T1000 (cell line): Measurements from ENCODE around the gene IRF5.

ENCODE experiments used
- DNase-seq: peaks from one replicate; lab custom pipeline; 2025; ENCODE audit warnings: mixed read lengths; lab: John Stamatoyannopoulos, UW

IRF5 gene, protein sequence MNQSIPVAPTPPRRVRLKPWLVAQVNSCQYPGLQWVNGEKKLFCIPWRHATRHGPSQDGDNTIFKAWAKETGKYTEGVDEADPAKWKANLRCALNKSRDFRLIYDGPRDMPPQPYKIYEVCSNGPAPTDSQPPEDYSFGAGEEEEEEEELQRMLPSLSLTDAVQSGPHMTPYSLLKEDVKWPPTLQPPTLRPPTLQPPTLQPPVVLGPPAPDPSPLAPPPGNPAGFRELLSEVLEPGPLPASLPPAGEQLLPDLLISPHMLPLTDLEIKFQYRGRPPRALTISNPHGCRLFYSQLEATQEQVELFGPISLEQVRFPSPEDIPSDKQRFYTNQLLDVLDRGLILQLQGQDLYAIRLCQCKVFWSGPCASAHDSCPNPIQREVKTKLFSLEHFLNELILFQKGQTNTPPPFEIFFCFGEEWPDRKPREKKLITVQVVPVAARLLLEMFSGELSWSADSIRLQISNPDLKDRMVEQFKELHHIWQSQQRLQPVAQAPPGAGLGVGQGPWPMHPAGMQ

DNA sequence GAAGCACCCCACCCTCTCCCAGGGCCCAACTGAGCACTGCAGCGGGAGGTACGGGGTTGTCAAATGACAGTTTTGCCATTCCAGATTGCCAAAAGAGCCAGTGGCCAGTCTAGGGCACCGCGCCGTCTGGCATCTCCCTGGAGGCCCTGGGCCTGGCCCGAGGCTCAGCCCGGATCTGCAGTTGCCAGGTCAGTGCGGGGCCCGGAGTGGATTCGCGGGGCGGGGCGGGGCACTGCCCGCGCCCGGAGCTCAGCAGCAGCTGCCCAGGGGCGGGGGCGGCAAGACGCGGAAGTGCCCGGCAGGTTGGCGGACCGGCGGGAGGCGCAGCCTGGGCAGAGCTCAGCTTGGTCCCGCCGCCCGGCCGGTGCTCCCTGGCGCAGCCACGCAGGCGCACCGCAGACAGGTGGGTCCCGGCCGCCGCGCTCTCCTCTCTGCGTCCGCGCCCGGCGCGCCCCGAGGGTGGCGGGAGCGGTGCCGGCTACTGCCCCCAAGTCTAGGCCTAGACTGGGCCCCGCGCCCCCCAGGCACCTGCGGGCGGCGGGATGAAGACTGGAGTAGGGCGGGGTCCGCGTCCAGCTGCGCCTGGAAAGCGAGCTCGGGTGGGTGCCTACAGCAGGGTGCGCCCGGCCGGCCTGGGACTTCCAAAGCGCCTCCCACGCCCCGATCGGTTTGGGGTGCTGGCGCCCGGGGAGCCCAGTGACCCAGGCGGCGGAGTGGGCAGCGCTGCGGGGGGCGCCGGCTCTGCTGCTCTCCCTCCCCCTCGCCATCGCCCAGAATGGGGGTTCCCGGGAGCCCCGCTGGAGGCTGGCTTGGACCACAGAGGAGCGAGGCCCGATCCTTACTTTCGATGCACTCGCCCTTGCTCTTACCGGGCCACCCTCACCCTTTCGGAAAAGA is at the start of gene IRF5:
IRF5 (plus strand) TSS at position 281 of the 897 bp plus-strand sequence. CDS start 4,155 bp downstream, outside the sequence.
- DNase-seq: no peak

- no peak for DNase-seq
Observed at GRCh38 chr7:128888039-128888755, 49.5 kb upstream of the IRF5 start.

GRCh38 chr7:128888756-128889095 is 49.0 kb upstream of the IRF5 start:
- no peak for DNase-seq

DNA sequence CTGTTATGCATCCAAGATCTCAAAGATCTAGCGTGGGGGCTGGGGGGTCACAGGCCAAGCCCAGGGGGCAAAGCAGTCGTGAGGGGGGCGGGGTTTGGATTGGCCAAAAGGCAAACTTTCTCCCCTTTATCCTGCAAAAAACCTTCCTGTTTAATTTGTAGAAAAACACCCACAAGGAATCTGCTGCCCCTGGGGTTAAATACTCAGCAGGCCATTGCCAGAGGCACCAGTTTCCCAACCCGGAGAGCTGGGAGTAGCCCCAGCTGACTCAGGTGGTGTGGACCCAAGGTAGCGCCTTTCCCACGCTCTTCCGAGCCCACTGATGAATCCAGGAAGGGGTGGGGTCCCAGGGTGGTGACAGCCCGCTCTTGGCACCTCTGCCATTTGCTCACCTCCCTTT is 48.6 kb upstream of the IRF5 start:
- no peak for DNase-seq

DNA sequence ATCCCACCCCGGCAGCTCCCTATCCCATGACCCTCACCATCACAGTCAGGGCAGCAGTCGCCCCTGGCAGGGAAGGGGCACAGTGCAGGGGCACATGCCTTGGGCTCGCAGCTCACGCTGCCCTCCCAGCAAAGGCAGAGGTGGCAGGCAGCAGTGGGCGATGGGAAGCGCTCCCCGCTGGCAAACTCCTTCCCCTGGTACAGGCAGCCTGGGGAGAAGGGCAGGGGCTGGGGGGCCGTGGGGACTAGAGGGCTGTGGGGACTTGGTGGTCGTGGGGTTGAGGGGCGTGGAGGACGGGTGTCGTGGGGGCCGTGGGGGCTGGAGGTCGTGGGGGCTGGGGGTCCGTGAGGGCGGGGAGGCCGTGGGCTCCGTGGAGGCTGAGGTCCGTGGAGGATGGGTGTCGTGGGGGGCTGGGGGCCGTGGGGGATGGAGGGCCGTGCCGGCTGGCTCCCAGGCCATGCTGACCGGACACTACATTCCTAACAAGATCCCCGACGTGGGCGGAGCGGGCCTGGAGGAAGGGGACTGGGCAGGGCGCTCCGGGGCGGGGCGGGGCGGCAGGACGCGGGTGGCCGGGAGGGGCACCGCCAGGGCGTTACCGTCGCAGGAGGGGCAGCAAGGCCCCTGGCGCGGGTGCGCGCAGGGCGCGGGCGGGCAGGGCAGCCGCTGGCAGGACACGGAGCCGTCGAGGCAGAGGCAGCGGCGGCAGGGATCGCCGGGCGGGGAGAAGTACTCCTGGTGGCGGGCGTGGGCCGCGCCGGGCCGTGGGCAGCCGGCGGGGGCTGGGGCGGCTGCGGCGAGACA is 47.2 kb upstream of the IRF5 start:
- no peak for DNase-seq

GRCh38 chr7:128891110-128891941 is 46.4 kb upstream of the IRF5 start:
- no peak for DNase-seq

DNA sequence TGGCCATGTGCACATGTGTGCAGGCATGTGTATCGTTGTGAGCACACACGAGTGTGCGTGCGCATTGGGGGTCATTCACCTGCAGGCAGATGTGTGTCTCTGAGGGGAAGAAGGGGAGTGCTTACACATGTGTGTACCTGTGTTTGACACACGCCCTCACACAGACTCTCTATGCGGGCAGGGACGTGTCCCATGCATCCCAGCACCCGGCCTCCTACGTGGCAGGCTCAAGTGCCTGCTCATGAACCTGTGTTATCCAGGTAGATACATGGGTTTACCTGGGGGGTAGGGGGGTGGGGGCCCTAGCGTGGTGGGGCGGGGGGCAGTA is 45.8 kb upstream of the IRF5 start:
- DNase-seq: no peak

GRCh38 chr7:128892521-128893250 is 45.0 kb upstream of the IRF5 start:
- DNase-seq: no peak

- no peak for DNase-seq
Observed at GRCh38 chr7:128893251-128894100, 44.3 kb upstream of the IRF5 start.

DNA sequence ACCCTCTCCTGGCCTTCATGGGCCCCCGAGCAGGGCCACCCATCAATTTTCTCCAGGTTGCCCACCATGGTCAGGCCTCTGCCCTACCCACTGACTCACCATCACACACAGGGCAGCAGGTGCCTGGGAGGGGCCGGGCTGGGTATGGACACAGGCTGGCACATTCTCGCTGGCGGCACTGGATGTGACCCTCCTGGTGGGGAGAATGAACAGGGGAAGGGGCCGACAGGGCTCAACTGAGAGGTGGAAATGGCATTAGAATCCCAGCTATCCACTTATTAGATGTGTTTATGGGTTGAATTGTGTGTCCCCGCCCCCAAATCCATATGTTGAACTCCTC is 43.7 kb upstream of the IRF5 start:
- no peak for DNase-seq

- DNase-seq: no peak
Observed at GRCh38 chr7:128895320-128895719, 42.4 kb upstream of the IRF5 start.

DNA sequence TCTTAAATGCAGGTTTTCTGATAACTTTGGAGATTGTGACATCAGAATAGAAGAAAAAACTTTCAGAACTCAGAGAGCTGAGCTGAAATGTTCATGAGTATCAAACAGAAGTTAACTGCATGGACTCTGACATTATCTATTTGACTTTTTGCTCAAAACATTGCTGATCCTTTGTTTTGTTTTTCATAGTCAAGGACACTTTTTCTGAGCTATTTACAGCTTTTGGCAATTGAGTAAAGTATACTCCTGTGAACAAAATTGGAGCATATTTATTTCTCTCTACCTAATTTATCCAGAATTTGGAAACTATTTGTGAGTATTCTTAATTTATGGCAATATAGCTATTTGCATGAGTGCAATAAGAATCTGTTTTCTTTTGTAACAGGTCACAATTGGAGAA is 38.3 kb upstream of the IRF5 start:
- DNase-seq: no peak

DNA sequence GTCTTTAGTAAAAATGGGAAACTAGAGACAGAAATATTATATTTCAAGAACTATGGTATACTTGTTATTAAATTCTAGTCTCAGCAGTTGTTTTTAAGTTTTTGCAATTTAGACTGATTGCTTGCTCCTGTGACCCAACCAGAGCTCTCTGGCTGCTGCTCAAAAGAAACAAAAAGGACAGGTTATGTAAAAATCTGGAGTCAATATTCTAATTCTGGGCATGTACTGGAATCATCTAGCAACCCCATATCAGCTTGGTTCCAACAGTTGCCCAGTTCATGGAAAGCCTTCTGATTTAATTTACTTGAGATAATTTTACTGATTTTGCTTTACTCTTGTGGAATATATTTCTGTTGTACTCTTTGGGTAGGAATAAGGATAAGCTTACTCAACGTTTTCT is 37.5 kb upstream of the IRF5 start:
- no peak for DNase-seq

DNA sequence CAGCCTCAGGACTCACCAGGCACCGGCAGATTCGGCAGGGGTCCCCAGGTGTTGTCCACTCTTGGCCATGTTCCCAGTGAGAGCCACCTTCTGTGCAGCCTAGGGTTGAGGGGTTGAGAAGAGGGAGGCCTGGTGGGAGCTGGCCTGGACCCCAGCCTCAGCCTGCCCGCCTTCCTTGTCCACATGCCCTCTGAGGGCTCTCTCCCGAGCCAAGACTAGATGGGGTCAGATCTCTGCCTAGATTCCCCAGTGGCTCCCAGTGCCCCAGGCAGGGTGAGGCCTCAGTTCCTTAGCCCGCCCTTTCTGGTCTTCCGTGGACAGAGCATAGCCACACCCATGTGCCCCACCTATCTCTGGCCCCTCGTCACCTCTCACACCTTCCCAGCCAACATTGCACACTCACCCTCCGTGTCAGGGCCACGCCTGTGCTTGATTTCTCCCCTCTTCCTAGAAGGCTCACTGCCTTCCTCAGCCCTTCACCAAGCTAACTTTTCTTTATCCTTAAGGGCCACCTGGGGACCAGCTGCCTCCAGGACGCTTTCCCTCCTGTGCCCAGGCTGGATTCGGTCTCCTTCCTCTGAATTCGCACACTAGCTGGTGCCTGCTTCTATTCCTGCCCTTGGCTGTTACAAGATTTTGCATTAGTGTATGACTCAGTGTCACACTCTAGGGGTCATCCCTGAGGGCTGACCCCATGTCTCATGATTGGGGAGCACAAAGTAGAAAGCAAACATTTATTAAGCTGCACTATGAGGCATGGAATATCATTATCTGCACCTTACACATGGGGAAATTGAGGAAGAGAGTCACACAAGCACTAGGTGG is 34.8 kb upstream of the IRF5 start:
- no peak for DNase-seq

- no peak for DNase-seq
Observed at GRCh38 chr7:128903621-128904361, 33.9 kb upstream of the IRF5 start.

DNA sequence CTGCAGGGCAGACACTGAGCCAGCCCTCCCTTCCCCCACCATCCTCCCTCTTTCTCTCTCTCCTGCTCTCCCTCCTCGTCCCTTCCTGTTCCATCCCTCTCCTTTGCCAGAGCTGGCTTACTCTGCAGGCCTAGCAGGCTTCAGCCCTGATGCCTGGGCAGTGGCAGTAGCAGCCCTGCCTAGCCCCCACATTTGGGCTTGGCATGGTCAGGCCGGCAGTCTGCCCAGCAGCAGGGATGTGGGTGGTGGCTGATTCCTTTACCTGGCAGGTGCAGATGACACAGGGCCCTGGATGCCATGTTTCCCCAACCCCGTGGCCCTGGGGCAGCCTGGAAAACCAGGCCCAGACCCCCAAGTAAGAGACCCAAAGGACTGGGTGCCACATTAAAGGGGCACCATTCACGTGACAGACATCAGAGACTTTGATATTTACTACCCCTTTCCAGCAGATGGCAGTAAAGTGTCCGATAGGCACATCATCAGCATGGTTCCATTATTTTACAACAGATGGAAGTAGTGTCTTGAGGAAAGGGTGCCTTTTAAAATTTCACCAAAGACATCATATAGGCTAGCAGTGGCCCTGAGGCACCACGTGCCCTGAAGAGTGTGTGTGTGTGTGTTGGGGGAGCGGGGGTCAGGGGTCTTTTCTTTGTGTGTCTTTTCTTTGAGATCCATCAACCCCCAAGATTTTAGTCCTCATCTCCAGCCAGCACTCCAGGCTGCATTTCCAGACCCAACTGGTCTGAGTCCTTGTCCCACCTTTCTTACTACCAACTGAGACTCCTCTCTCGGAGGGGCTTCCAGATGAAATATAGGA is 33.1 kb upstream of the IRF5 start:
- no peak for DNase-seq
